A673 (cell line): ENCODE results near the gene EXOC6.

Experiments used
- EZH2 ChIP-seq: fragments of 200-600 bp; sonication (generic); IDR thresholded peaks from 2 replicates; pipeline ENCODE4 v1.6.1; 2017; ENCODE audit warnings: borderline replicate concordance, low read depth, mild to moderate bottlenecking, mixed read lengths, antibody characterized with exemption, low read length; ENCODE audit not compliant: poor library complexity, severe bottlenecking
- TF ChIP-seq, protein P1 (sequence below): fragments of 300-800, 200-600 bp; sonication (generic); conservative IDR thresholded peaks from 2 replicates; pipeline ENCODE4 v1.5.1; 2017; ENCODE audit warnings: low read depth, mild to moderate bottlenecking, antibody characterized with exemption, low read length, moderate library complexity, mixed read lengths

DNA sequence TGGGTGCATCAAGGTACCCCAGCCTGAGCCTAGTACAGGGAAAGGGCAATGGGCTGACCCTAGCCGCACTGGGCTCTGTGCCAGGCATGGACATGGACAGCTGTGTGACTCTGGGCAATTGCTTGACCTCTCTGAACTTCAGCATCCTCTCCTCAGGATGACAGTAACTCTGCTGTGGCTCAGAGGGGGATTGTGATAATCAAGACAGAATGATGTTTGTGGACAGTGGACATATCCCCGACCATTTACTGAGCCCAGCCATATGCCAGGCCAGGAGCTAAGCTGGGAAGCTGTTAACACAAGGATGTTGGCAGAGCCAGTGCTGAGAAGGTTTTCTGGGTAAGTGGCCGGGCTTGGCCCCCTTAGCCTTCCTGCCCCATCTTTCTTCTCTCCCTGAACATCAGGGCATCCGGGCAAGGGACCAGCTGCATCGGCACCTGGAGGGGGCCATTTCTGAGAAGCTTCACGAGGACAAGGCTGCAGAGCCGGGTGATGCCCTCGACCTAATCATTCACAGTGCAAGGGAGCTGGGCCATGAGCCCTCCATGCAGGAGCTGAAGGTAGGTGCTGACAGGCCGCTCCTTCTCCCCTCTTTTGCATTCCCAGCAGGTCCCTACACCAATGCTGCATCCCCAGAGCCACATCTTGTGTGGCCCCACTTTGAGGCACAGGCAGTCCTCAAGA, 215.8 kb downstream of the EXOC6 start:
- TF ChIP-seq, protein P1, sequence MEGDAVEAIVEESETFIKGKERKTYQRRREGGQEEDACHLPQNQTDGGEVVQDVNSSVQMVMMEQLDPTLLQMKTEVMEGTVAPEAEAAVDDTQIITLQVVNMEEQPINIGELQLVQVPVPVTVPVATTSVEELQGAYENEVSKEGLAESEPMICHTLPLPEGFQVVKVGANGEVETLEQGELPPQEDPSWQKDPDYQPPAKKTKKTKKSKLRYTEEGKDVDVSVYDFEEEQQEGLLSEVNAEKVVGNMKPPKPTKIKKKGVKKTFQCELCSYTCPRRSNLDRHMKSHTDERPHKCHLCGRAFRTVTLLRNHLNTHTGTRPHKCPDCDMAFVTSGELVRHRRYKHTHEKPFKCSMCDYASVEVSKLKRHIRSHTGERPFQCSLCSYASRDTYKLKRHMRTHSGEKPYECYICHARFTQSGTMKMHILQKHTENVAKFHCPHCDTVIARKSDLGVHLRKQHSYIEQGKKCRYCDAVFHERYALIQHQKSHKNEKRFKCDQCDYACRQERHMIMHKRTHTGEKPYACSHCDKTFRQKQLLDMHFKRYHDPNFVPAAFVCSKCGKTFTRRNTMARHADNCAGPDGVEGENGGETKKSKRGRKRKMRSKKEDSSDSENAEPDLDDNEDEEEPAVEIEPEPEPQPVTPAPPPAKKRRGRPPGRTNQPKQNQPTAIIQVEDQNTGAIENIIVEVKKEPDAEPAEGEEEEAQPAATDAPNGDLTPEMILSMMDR, result no peak
- TF ChIP-seq EZH2, result no peak
